ENCODE results near the gene CSGALNACT2. TPM values are rescaled to one million over a fixed set of nuclear protein-coding genes. Genes with fewer than 3 reads are reported as not detected.

The CSGALNACT2 gene
- total and polyA plus RNA-seq, 2 of the 13 experiments (the other 11 are each of a cell fraction or from before 2014, with no cell fraction given), result 3.3 to 7.1 TPM

DNA sequence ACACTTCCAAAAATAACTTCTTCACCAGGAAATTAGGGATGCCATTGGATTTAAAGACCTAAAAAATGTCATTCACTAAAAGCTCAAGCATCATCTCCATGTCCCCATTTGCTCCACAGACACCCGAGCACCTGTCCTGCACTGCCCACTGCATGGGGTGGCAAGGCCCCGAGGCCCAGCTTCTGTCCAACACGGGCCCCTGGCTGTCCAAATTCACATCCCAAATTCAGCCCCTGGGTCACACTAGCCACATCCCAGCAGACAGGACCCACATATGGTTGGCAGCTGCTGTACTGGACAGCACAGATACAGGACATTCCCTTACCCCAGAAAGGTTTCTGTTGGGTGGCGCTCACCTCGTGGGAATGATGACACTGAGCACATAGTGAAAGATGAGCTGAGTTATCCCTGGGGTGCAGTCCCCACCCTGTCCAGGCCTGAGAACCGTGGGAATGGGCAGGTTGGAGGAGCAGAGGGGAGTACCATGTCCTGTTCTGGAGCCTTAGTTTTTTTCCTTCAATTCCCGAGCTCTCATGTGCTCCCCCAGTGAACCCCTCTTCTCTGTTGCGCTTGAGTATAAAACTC, 55.3 kb downstream of the CSGALNACT2 start:
- Histone ChIP-seq H3K4me1 (ENCODE audit: insufficient read depth, low read length) (no peaks in the 10 kb centered on the region), H3K27ac (ENCODE audit: extremely low read length, insufficient read depth, low read length) (no peak overlapping the region), H3K9ac (ENCODE audit: insufficient read depth, low read depth, low read length) (no peak overlapping the region), H3K4me2 (ENCODE audit: low read depth, low read length) (no peak overlapping the region), H3K27me3 (ENCODE audit: control insufficient read depth in 1 of 2, insufficient read depth in 2 of 2, low read length in 2 of 2) (no peaks in the 10 kb centered on the region; a peak in 2 of 5 replicates), H3K79me2 (ENCODE audit: insufficient read depth, low read length) (no peaks in the 10 kb centered on the region), H3K9me3 (ENCODE audit: low read length) (no peaks in the 10 kb centered on the region), H2AFZ (ENCODE audit: low read length) (no peak overlapping the region), H3K36me3 (replicated peaks in 1 of 2; ENCODE audit: control insufficient read depth in 1 of 2, insufficient read depth in 2 of 2, low read length in 2 of 2) (no peaks in the 10 kb centered on the region), H3K4me3 (replicated peaks in 1 of 3; ENCODE audit: insufficient read depth in 1 of 3, low read depth in 2 of 3, low read length in 3 of 3) (no peak overlapping the region), H4K20me1 (ENCODE audit: insufficient read depth, low read length) (no peaks in the 10 kb centered on the region)
- ChIA-PET CTCF (ENCODE audit: low intra/inter-chr PET ratio, low total read pairs) (no interaction called here), POLR2A (no interaction called here)
- FAIRE-seq, result no peak
- ATAC-seq, result no peak
- no peak for DNase-seq (ENCODE audit: low spot score)
- intact Hi-C loops (cut with micrococcal nuclease; ENCODE audit: unreplicated experiment) (no loop called here), in situ Hi-C loops (cut with HindIII; ENCODE audit: extremely low pct_ligation_motif_present, low pct_unique_long_range_greater_than_20kb) (no loop called here)
- BruUV-seq (replicated peaks), result no TSS peak
- WGBS (ENCODE audit: low lambda C conversion rate), result 18% methylated on average over 5 of the region's 8 CpGs
- TF ChIP-seq ZNF251 (CRISPR knock-in tag; IDR thresholded peaks at IDR 0.05) (no peak), ZNF607 (CRISPR knock-in tag; IDR thresholded peaks at IDR 0.05; ENCODE audit: borderline replicate concordance) (no peak), ATRX (CRISPR knock-in tag; IDR thresholded peaks at IDR 0.05; ENCODE audit: borderline replicate concordance) (no peak), RAD51 (IDR thresholded peaks at IDR 0.05; ENCODE audit: borderline replicate concordance) (no peak), SMARCC2 (IDR thresholded peaks at IDR 0.05) (no peak), DR1 (CRISPR knock-in tag; IDR thresholded peaks at IDR 0.05) (no peak), PAX8 (CRISPR knock-in tag; IDR thresholded peaks at IDR 0.05; ENCODE audit: borderline replicate concordance) (no peak), ZBTB7B (CRISPR knock-in tag; IDR thresholded peaks at IDR 0.05) (no peak), FOSL2 (CRISPR knock-in tag; IDR thresholded peaks at IDR 0.05) (no peak), ZFP41 (CRISPR knock-in tag; IDR thresholded peaks at IDR 0.05; ENCODE audit: borderline replicate concordance) (no peak), EZH2 (conservative IDR thresholded peaks at IDR 0.05; ENCODE audit: low read depth, low read length) (no peak), CBX1 (IDR thresholded peaks at IDR 0.05; ENCODE audit: low read depth) (no peak), ZNF816 (CRISPR knock-in tag; IDR thresholded peaks at IDR 0.05; ENCODE audit: borderline replicate concordance) (no peak)
- TF ChIP-seq, protein P1, sequence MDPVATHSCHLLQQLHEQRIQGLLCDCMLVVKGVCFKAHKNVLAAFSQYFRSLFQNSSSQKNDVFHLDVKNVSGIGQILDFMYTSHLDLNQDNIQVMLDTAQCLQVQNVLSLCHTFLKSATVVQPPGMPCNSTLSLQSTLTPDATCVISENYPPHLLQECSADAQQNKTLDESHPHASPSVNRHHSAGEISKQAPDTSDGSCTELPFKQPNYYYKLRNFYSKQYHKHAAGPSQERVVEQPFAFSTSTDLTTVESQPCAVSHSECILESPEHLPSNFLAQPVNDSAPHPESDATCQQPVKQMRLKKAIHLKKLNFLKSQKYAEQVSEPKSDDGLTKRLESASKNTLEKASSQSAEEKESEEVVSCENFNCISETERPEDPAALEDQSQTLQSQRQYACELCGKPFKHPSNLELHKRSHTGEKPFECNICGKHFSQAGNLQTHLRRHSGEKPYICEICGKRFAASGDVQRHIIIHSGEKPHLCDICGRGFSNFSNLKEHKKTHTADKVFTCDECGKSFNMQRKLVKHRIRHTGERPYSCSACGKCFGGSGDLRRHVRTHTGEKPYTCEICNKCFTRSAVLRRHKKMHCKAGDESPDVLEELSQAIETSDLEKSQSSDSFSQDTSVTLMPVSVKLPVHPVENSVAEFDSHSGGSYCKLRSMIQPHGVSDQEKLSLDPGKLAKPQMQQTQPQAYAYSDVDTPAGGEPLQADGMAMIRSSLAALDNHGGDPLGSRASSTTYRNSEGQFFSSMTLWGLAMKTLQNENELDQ (CRISPR knock-in tag; IDR thresholded peaks at IDR 0.05; ENCODE audit: borderline replicate concordance), result no peak
- TF ChIP-seq, protein P2, sequence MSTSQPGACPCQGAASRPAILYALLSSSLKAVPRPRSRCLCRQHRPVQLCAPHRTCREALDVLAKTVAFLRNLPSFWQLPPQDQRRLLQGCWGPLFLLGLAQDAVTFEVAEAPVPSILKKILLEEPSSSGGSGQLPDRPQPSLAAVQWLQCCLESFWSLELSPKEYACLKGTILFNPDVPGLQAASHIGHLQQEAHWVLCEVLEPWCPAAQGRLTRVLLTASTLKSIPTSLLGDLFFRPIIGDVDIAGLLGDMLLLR (CRISPR knock-in tag; IDR thresholded peaks at IDR 0.05), result no peak
- TF ChIP-seq, protein P3, sequence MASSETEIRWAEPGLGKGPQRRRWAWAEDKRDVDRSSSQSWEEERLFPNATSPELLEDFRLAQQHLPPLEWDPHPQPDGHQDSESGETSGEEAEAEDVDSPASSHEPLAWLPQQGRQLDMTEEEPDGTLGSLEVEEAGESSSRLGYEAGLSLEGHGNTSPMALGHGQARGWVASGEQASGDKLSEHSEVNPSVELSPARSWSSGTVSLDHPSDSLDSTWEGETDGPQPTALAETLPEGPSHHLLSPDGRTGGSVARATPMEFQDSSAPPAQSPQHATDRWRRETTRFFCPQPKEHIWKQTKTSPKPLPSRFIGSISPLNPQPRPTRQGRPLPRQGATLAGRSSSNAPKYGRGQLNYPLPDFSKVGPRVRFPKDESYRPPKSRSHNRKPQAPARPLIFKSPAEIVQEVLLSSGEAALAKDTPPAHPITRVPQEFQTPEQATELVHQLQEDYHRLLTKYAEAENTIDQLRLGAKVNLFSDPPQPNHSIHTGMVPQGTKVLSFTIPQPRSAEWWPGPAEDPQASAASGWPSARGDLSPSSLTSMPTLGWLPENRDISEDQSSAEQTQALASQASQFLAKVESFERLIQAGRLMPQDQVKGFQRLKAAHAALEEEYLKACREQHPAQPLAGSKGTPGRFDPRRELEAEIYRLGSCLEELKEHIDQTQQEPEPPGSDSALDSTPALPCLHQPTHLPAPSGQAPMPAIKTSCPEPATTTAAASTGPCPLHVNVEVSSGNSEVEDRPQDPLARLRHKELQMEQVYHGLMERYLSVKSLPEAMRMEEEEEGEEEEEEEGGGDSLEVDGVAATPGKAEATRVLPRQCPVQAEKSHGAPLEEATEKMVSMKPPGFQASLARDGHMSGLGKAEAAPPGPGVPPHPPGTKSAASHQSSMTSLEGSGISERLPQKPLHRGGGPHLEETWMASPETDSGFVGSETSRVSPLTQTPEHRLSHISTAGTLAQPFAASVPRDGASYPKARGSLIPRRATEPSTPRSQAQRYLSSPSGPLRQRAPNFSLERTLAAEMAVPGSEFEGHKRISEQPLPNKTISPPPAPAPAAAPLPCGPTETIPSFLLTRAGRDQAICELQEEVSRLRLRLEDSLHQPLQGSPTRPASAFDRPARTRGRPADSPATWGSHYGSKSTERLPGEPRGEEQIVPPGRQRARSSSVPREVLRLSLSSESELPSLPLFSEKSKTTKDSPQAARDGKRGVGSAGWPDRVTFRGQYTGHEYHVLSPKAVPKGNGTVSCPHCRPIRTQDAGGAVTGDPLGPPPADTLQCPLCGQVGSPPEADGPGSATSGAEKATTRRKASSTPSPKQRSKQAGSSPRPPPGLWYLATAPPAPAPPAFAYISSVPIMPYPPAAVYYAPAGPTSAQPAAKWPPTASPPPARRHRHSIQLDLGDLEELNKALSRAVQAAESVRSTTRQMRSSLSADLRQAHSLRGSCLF (CRISPR knock-in tag; IDR thresholded peaks at IDR 0.05; ENCODE audit: borderline replicate concordance), result no peak
- TF ChIP-seq, protein P4, sequence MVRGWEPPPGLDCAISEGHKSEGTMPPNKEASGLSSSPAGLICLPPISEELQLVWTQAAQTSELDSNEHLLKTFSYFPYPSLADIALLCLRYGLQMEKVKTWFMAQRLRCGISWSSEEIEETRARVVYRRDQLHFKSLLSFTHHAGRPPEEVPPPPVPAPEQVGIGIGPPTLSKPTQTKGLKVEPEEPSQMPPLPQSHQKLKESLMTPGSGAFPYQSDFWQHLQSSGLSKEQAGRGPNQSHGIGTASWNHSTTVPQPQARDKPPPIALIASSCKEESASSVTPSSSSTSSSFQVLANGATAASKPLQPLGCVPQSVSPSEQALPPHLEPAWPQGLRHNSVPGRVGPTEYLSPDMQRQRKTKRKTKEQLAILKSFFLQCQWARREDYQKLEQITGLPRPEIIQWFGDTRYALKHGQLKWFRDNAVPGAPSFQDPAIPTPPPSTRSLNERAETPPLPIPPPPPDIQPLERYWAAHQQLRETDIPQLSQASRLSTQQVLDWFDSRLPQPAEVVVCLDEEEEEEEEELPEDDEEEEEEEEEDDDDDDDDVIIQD (CRISPR knock-in tag; IDR thresholded peaks at IDR 0.05; ENCODE audit: low read depth), result no peak

Data from HepG2 (cell line).